ENCODE results near the gene SLCO2B1.

Gene SLCO2B1

GRCh38 chr11:75161506-75162095 is 10.7 kb downstream of the SLCO2B1 start:
- Histone ChIP-seq H3K4me3 (ENCODE audit: low read length) (no peak overlapping the region), H3K9me3 (ENCODE audit: control insufficient read depth, insufficient read depth, low read length) (no peaks in the 10 kb centered on the region), H3K36me3 (ENCODE audit: control insufficient read depth, low read length) (no peaks in the 10 kb centered on the region), H3F3A (ENCODE audit: control insufficient read depth, insufficient read depth) (no peaks in the 10 kb centered on the region), H4K20me1 (ENCODE audit: control insufficient read depth, insufficient read depth, low read depth, low read length) (no peaks in the 10 kb centered on the region), H3K9me2 (replicated peaks; ENCODE audit: control insufficient read depth, low read length) (no peaks in the 10 kb centered on the region), H3K79me2 (ENCODE audit: control insufficient read depth, low read length) (no peaks in the 10 kb centered on the region), H3K27me3 (ENCODE audit: control insufficient read depth, low read length) (no peaks in the 10 kb centered on the region; the same call in 1 of the 2 replicates), H3K4me2 (ENCODE audit: low read length) (no peak overlapping the region), H3K4me1 (ENCODE audit: control insufficient read depth, low read length) (no peaks in the 10 kb centered on the region), H3K27ac (ENCODE audit: low read depth, low read length) (no peak overlapping the region)
- no peak for TF ChIP-seq EZH2phosphoT487 (IDR thresholded peaks at IDR 0.05; ENCODE audit: borderline replicate concordance, low read length)
- no peak for TF ChIP-seq CTCF (IDR thresholded peaks at IDR 0.05; ENCODE audit: low read depth, low read length, poor library complexity, severe bottlenecking)

- TF ChIP-seq EZH2phosphoT487 (IDR thresholded peaks at IDR 0.05; ENCODE audit: borderline replicate concordance, low read length) (no peak), CTCF (IDR thresholded peaks at IDR 0.05; ENCODE audit: low read depth, low read length, poor library complexity, severe bottlenecking) (no peak)
- H3K9me3 ChIP-seq (ENCODE audit: control insufficient read depth, insufficient read depth, low read length) = no peaks in the 10 kb centered on the region
- H3F3A ChIP-seq (ENCODE audit: control insufficient read depth, insufficient read depth) = no peaks in the 10 kb centered on the region
- H3K27me3 ChIP-seq (ENCODE audit: control insufficient read depth, low read length) = no peaks in the 10 kb centered on the region; the same call in 1 of the 2 replicates
- H3K79me2 ChIP-seq (ENCODE audit: control insufficient read depth, low read length) = no peaks in the 10 kb centered on the region
- no peak overlapping the region for H3K27ac ChIP-seq (ENCODE audit: low read depth, low read length)
- no peaks in the 10 kb centered on the region for H4K20me1 ChIP-seq (ENCODE audit: control insufficient read depth, insufficient read depth, low read depth, low read length)
- H3K4me1 ChIP-seq (ENCODE audit: control insufficient read depth, low read length) = no peaks in the 10 kb centered on the region
- H3K4me3 ChIP-seq (ENCODE audit: low read length) = no peak overlapping the region
- no peaks in the 10 kb centered on the region for H3K9me2 ChIP-seq (replicated peaks; ENCODE audit: control insufficient read depth, low read length)
- H3K36me3 ChIP-seq (ENCODE audit: control insufficient read depth, low read length) = no peaks in the 10 kb centered on the region
- no peak overlapping the region for H3K4me2 ChIP-seq (ENCODE audit: low read length)
Measured at GRCh38 chr11:75162954-75163353, 12.0 kb downstream of the SLCO2B1 start.

- no peaks in the 10 kb centered on the region for H4K20me1 ChIP-seq (ENCODE audit: control insufficient read depth, insufficient read depth, low read depth, low read length)
- no peaks in the 10 kb centered on the region for H3K9me2 ChIP-seq (replicated peaks; ENCODE audit: control insufficient read depth, low read length)
- H3K79me2 ChIP-seq (ENCODE audit: control insufficient read depth, low read length) = no peaks in the 10 kb centered on the region
- no peaks in the 10 kb centered on the region; the same call in 1 of the 2 replicates for H3K27me3 ChIP-seq (ENCODE audit: control insufficient read depth, low read length)
- no peaks in the 10 kb centered on the region for H3K36me3 ChIP-seq (ENCODE audit: control insufficient read depth, low read length)
- no peak for TF ChIP-seq CTCF (IDR thresholded peaks at IDR 0.05; ENCODE audit: low read depth, low read length, poor library complexity, severe bottlenecking)
- TF ChIP-seq EZH2phosphoT487 (IDR thresholded peaks at IDR 0.05; ENCODE audit: borderline replicate concordance, low read length) = no peak
- H3K27ac ChIP-seq (ENCODE audit: low read depth, low read length) = no peak overlapping the region
- no peaks in the 10 kb centered on the region for H3K9me3 ChIP-seq (ENCODE audit: control insufficient read depth, insufficient read depth, low read length)
- no peak overlapping the region for H3K4me3 ChIP-seq (ENCODE audit: low read length)
- H3K4me1 ChIP-seq (ENCODE audit: control insufficient read depth, low read length) = no peaks in the 10 kb centered on the region
- no peaks in the 10 kb centered on the region for H3F3A ChIP-seq (ENCODE audit: control insufficient read depth, insufficient read depth)
- no peak overlapping the region for H3K4me2 ChIP-seq (ENCODE audit: low read length)
Measured at GRCh38 chr11:75163921-75164849, 13.3 kb downstream of the SLCO2B1 start.

Data from DOHH2 (cell line).